Measurements from ENCODE around the gene PCDHGA7.
"Not testable (repeated sequence)": the region's sequence is repeated elsewhere in the genome, so short reads cannot be mapped to it uniquely, and the experiment has no call there.

Gene PCDHGA7

GRCh38 chr5:141420855-141421488 lies 38.4 kb downstream of the PCDHGA7 start, which contains the start of gene PCDHGA11:
Gene PCDHGA11 (plus strand): TSS chr5:141421051. CDS start chr5:141421228, 177 bp downstream.
- in situ Hi-C loops (cut with HindIII; ENCODE audit: low sequenced_read_pairs), result no loop called here

GRCh38 chr5:141421489-141421855 lies 38.9 kb downstream of the PCDHGA7 start:
- in situ Hi-C loops (cut with HindIII; ENCODE audit: low sequenced_read_pairs), result no loop called here

- in situ Hi-C loops (cut with HindIII; ENCODE audit: low sequenced_read_pairs), result no loop called here
These were observed 40.3 kb downstream of the PCDHGA7 start for GRCh38 chr5:141422742-141423291.

- in situ Hi-C loops (cut with HindIII; ENCODE audit: low sequenced_read_pairs), result no loop called here
These were observed 45.4 kb downstream of the PCDHGA7 start for GRCh38 chr5:141427783-141428426.

- in situ Hi-C loops (cut with HindIII; ENCODE audit: low sequenced_read_pairs), result no loop called here
These were observed 48.0 kb downstream of the PCDHGA7 start, which contains the start of gene PCDHGA12 for GRCh38 chr5:141430332-141431113. Gene PCDHGA12 (plus strand): TSS chr5:141430507. CDS start chr5:141430760, 253 bp downstream.

- in situ Hi-C loops (cut with HindIII; ENCODE audit: low sequenced_read_pairs), result no loop called here
These were observed 48.7 kb downstream of the PCDHGA7 start for GRCh38 chr5:141431286-141431685.

GRCh38 chr5:141432308-141432707 lies 49.8 kb downstream of the PCDHGA7 start:
- in situ Hi-C loops (cut with HindIII; ENCODE audit: low sequenced_read_pairs), result not testable (repeated sequence)

GRCh38 chr5:141432726-141433125 lies 50.2 kb downstream of the PCDHGA7 start:
- in situ Hi-C loops (cut with HindIII; ENCODE audit: low sequenced_read_pairs), result not testable (repeated sequence)

- in situ Hi-C loops (cut with HindIII; ENCODE audit: low sequenced_read_pairs), result no loop called here
These were observed 51.5 kb downstream of the PCDHGA7 start for GRCh38 chr5:141434006-141434405.

Data from DLD1 (cell line).